ENCODE measurements around the gene FBLN1. TPM values are rescaled to one million over a fixed set of nuclear protein-coding genes. Genes with fewer than 3 reads are reported as not detected.

Gene FBLN1
- total and polyA plus RNA-seq, 2 of the 13 experiments (the other 11 are each of a cell fraction or from before 2014, with no cell fraction given): 37.3 to 103 TPM

GRCh38 chr22:45581549-45582080, 78.9 kb downstream of the FBLN1 start:
- Histone ChIP-seq H3K36me3 (replicated peaks in 1 of 2; ENCODE audit: control insufficient read depth in 1 of 2, insufficient read depth in 2 of 2, low read length in 2 of 2) (peaks cover 1 to 7% of the 10 kb centered on the region in 2 experiments; a peak in 1 of 5 replicates), H3K27ac (ENCODE audit: extremely low read length, insufficient read depth, low read length) (no peak overlapping the region), H3K79me2 (ENCODE audit: insufficient read depth, low read length) (no peaks in the 10 kb centered on the region), H3K27me3 (ENCODE audit: control insufficient read depth in 1 of 2, insufficient read depth in 2 of 2, low read length in 2 of 2) (no peaks in the 10 kb centered on the region), H2AFZ (ENCODE audit: low read length) (no peak overlapping the region), H4K20me1 (ENCODE audit: insufficient read depth, low read length) (no peaks in the 10 kb centered on the region), H3K4me1 (ENCODE audit: insufficient read depth, low read length) (no peaks in the 10 kb centered on the region), H3K4me2 (ENCODE audit: low read depth, low read length) (no peak overlapping the region), H3K9ac (ENCODE audit: insufficient read depth, low read depth, low read length) (no peak overlapping the region), H3K9me3 (ENCODE audit: low read length) (no peaks in the 10 kb centered on the region), H3K4me3 (replicated peaks in 1 of 3; ENCODE audit: insufficient read depth in 1 of 3, low read depth in 2 of 3, low read length in 3 of 3) (no peak overlapping the region)
- no peak for DNase-seq (ENCODE audit: low spot score)
- no peak for FAIRE-seq
- ChIA-PET POLR2A (no interaction called here), CTCF (ENCODE audit: low intra/inter-chr PET ratio, low total read pairs) (no interaction called here)
- intact Hi-C loops (cut with micrococcal nuclease; ENCODE audit: unreplicated experiment): no loop called here
- BruUV-seq (replicated peaks): no TSS peak
- TF ChIP-seq ZNF629 (CRISPR knock-in tag; conservative IDR thresholded peaks at IDR 0.05): peak; percentile 69
- no peak for TF ChIP-seq CREB1 (IDR thresholded peaks at IDR 0.05)
- no peak for TF ChIP-seq CREB1 (CRISPR knock-in tag; IDR thresholded peaks at IDR 0.05)
- no peak for ATAC-seq
- in situ Hi-C loops (cut with HindIII; ENCODE audit: extremely low pct_ligation_motif_present, low pct_unique_long_range_greater_than_20kb): no loop called here
- 77% methylated on average over 11 of the region's 16 CpGs for WGBS (ENCODE audit: low lambda C conversion rate)

DNA sequence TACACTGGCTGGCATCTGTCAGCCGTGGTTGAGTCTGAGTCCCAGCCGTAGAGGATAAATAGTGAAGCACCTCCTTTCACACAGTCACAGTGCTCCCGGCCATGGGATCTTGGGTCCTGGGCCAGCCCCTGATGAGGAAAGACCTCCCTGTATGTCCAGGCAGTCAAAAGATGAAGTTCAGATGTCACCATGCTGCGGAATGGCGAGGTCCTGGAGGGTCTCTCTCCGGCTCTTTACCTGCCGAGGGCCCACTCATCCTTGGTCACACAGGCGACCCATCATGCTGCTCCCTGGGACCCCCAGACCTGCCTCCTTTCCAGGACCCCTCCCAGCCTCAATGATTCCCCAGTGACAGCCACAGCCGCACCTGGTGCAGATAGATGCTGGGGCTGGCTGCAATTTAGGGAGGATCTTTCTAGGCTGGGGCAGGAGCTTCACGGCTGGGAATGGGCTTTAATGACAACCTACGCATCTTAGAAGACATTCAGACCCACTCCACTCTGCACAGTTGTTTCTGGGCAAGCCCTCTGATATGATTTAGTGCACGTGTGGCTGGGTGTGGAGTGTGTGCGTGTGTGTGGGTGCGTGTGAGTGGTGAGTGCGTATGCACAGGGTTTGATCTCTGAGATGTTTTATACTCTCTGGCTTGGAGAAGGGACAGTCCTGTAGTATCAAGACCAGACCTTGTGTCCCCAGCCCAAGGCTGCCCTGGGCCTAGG, 79.7 kb downstream of the FBLN1 start:
- WGBS (ENCODE audit: low lambda C conversion rate): 96% methylated on average over 12 of the region's 15 CpGs
- in situ Hi-C loops (cut with HindIII; ENCODE audit: extremely low pct_ligation_motif_present, low pct_unique_long_range_greater_than_20kb) (no loop called here), intact Hi-C loops (cut with micrococcal nuclease; ENCODE audit: unreplicated experiment) (no loop called here)
- TF ChIP-seq RBM22 (optimal IDR thresholded peaks at IDR 0.05; ENCODE audit: low read length) (no peak), KMT2B (CRISPR knock-in tag; IDR thresholded peaks at IDR 0.05) (no peak), ZNF891 (CRISPR knock-in tag; IDR thresholded peaks at IDR 0.05) (no peak), CBFB (CRISPR knock-in tag; IDR thresholded peaks at IDR 0.05) (no peak), ZZZ3 (CRISPR knock-in tag; IDR thresholded peaks at IDR 0.05; ENCODE audit: borderline replicate concordance) (no peak), ZNF430 (CRISPR knock-in tag; IDR thresholded peaks at IDR 0.05) (no peak), PRMT3 (CRISPR knock-in tag; IDR thresholded peaks at IDR 0.05; ENCODE audit: borderline replicate concordance, low read depth) (no peak), TRAFD1 (CRISPR knock-in tag; IDR thresholded peaks at IDR 0.05; ENCODE audit: borderline replicate concordance) (no peak), FOXP4 (CRISPR knock-in tag; IDR thresholded peaks at IDR 0.05) (no peak)

More for the DNA sequence above, 79.7 kb downstream of the FBLN1 start:
- Histone ChIP-seq H3K79me2 (ENCODE audit: insufficient read depth, low read length) (no peaks in the 10 kb centered on the region), H3K4me1 (ENCODE audit: insufficient read depth, low read length) (no peaks in the 10 kb centered on the region), H3K4me2 (ENCODE audit: low read depth, low read length) (no peak overlapping the region), H3K36me3 (replicated peaks in 1 of 2; ENCODE audit: control insufficient read depth in 1 of 2, insufficient read depth in 2 of 2, low read length in 2 of 2) (peaks cover 0 to 5% of the 10 kb centered on the region in 2 experiments; a peak in 1 of 5 replicates), H4K20me1 (ENCODE audit: insufficient read depth, low read length) (no peaks in the 10 kb centered on the region), H3K27ac (ENCODE audit: extremely low read length, insufficient read depth, low read length) (no peak overlapping the region), H3K27me3 (ENCODE audit: control insufficient read depth in 1 of 2, insufficient read depth in 2 of 2, low read length in 2 of 2) (no peaks in the 10 kb centered on the region), H3K9ac (ENCODE audit: insufficient read depth, low read depth, low read length) (no peak overlapping the region), H3K9me3 (ENCODE audit: low read length) (no peaks in the 10 kb centered on the region), H2AFZ (ENCODE audit: low read length) (no peak overlapping the region), H3K4me3 (replicated peaks in 1 of 3; ENCODE audit: insufficient read depth in 1 of 3, low read depth in 2 of 3, low read length in 3 of 3) (no peak overlapping the region)
- FAIRE-seq (no peak), ATAC-seq (no peak), DNase-seq (ENCODE audit: low spot score) (no peak)
- no TSS peak for BruUV-seq (replicated peaks)
- CTCF ChIA-PET (ENCODE audit: low intra/inter-chr PET ratio, low total read pairs): no interaction called here
- POLR2A ChIA-PET: no interaction called here

Data from HepG2 (cell line).